CD4-positive, alpha-beta T cell (primary cell): ENCODE measurements around the gene COPS7A. TPM values are rescaled to one million over a fixed set of nuclear protein-coding genes. Genes with fewer than 3 reads are reported as not detected.

Source experiments
- ATAC-seq: fragments of 200-7000 bp; cut with Tn5 transposase; one replicate; pipeline ENCODE4 v1.10.0; 2022; ENCODE audit warnings: mild to moderate bottlenecking; ENCODE audit not compliant: poor library complexity
- CTCF ChIA-PET: fragments of 350-600 bp; sonication (Branson Sonifier 250); formaldehyde crosslinking; loops from one replicate; lab custom pipeline; 2021; ENCODE audit warnings: antibody characterized with exemption, inconsistent platforms; lab: Charles Lee
- POLR2A ChIA-PET: fragments of 350-600 bp; sonication (Branson Sonifier 250); formaldehyde crosslinking; loops from one replicate; lab custom pipeline; 2021; ENCODE audit warnings: antibody characterized with exemption, inconsistent platforms; lab: Charles Lee
- DNase-seq, 14 experiments: peaks; one replicate each; pipeline ENCODE4 v3.0.0-alpha.2; 2013 to 2020; ENCODE audit warnings: mixed read lengths in 2 of 14
- H3K27ac ChIP-seq, 2 donors: one replicate each; pipeline versions ENCODE4 v1.5.1 to v1.7.0; 2013; ENCODE audit warnings: low read length in 2 of 2, low read depth in 1 of 2, mild to moderate bottlenecking in 1 of 2
- H3K27me3 ChIP-seq, 2 experiments: 1 replicate in 1 of 2; 2 replicates in 1 of 2; pipeline versions ENCODE4 v1.6.1 to v1.7.0; 2013; ENCODE audit warnings: low read length in 2 of 2, control low read depth in 1 of 2, mild to moderate bottlenecking in 1 of 2, moderate library complexity in 1 of 2; ENCODE audit not compliant: insufficient read depth in 2 of 2, control insufficient read depth in 1 of 2
- H3K36me3 ChIP-seq: one replicate; pipeline ENCODE4 v1.6.1; 2013; ENCODE audit warnings: low read length, control low read depth; ENCODE audit not compliant: insufficient read depth
- H3K4me1 ChIP-seq: one replicate; pipeline ENCODE4 v1.6.1; 2013; ENCODE audit warnings: low read length, control low read depth; ENCODE audit not compliant: insufficient read depth
- H3K4me3 ChIP-seq: one replicate; pipeline ENCODE4 v1.5.1; 2013; ENCODE audit warnings: mild to moderate bottlenecking, low read length, moderate library complexity
- H3K9me3 ChIP-seq, 2 experiments: 1 replicate in 1 of 2; 2 replicates in 1 of 2; pipeline versions ENCODE4 v1.6.1 to v1.7.0; 2013; ENCODE audit warnings: low read length in 2 of 2, mild to moderate bottlenecking in 2 of 2, control low read depth in 1 of 2, moderate library complexity in 1 of 2; ENCODE audit not compliant: control insufficient read depth in 1 of 2, insufficient read depth in 1 of 2
- H3K27ac Mint-ChIP-seq: one replicate; pipeline ENCODE4 v1.8.0; 2020; ENCODE audit warnings: mixed read lengths
- H3K27me3 Mint-ChIP-seq: one replicate; pipeline ENCODE4 v1.8.0; 2021; ENCODE audit warnings: mixed read lengths
- H3K36me3 Mint-ChIP-seq: one replicate; pipeline ENCODE4 v1.8.0; 2021; ENCODE audit warnings: low read depth, mixed read lengths
- H3K4me1 Mint-ChIP-seq: one replicate; pipeline ENCODE4 v1.8.0; 2021; ENCODE audit warnings: low read depth, mixed read lengths
- H3K4me3 Mint-ChIP-seq: one replicate; pipeline ENCODE4 v1.8.0; 2020; ENCODE audit warnings: mild to moderate bottlenecking, mixed read lengths
- H3K9me3 Mint-ChIP-seq: one replicate; pipeline ENCODE4 v1.8.0; 2020; ENCODE audit warnings: mixed read lengths
- CTCF ChIP-seq: fragments of 200-600 bp; IDR thresholded peaks from one replicate; pipeline ENCODE4 v1.8.0; 2022; ENCODE audit warnings: antibody characterized with exemption, mild to moderate bottlenecking
- intact Hi-C, 2 experiments: fragments of 100-400 bp; cut with DNase I in 1 of 2; cut with micrococcal nuclease in 1 of 2; formaldehyde crosslinking; loops; one replicate each; pipeline versions ENCODE4 v1.15.1 to v1.9.0; 2023 to 2025; cut with DNase I, micrococcal nuclease
- total RNA-seq, 174 experiments: library from RNA in 2 of 174; stranded (reverse) in 2 of 174; gene quantifications; one replicate each; pipeline ENCODE4 v1.2.3 and lab custom pipeline; 2021 to 2026

Gene COPS7A
- total RNA-seq, 2 experiments from 2014 or later, result 9.4 to 9.6 TPM

GRCh38 chr12:6778574-6779550, 55.0 kb downstream of the COPS7A start:
- Histone ChIP-seq H3K4me3 (peak overlapping the region; percentile 59), H3K36me3 (no peaks in the 10 kb centered on the region), H3K4me1 (peaks cover 70% of the 10 kb centered on the region), H3K27me3 (peaks cover 0 to 8% of the 10 kb centered on the region in 2 experiments), H3K27ac (peak overlapping the region in 1 of 2 donors; percentile 24), H3K9me3 (no peaks in the 10 kb centered on the region)
- DNase-seq (peak; percentile 80 to 93 (median 83)), ATAC-seq (peak; percentile 84)
- ChIA-PET POLR2A (interaction anchor here (0.7 to 3.7 kb wide), 6 partner anchors 11 to 73 kb away, joined by 3 to 24 read pairs (median 7); partner anchors contain the start of genes CD4, COPS7A, MLF2 and PTMS), CTCF (interaction anchor here (0.6 to 2.5 kb wide), 6 partner anchors 12 to 94 kb away, joined by 3 to 17 read pairs (median 4); partner anchors contain the start of genes MLF2, PTMS and SPSB2)
- peak; percentile 94 for TF ChIP-seq CTCF
- Mint-ChIP-seq H3K9me3 (no peaks in the 10 kb centered on the region), H3K27me3 (peaks cover 19% of the 10 kb centered on the region), H3K27ac (peak overlapping the region; percentile 77), H3K4me1 (peaks cover 59% of the 10 kb centered on the region), H3K4me3 (peak overlapping the region; percentile 85), H3K36me3 (no peaks in the 10 kb centered on the region)
- intact Hi-C loops, result loop anchor here (1.0 to 2.0 kb wide), 5 partner anchors 26 to 162 kb away; partner anchors contain the start of gene MLF2 (in 2 of the 2)

- ATAC-seq (no peak), DNase-seq (no peak)
- Mint-ChIP-seq H3K4me3 (peak overlapping the region; percentile 40), H3K36me3 (no peaks in the 10 kb centered on the region), H3K27me3 (peaks cover 10% of the 10 kb centered on the region), H3K9me3 (no peaks in the 10 kb centered on the region), H3K27ac (peak overlapping the region; percentile 77), H3K4me1 (peaks cover 59% of the 10 kb centered on the region)
- TF ChIP-seq CTCF, result no peak
- CTCF ChIA-PET, result interaction anchor here (1.7 to 2.5 kb wide), 4 partner anchors 13 to 27 kb away, joined by 5 to 17 read pairs (median 7); partner anchors contain the start of genes MLF2 and PTMS
- Histone ChIP-seq H3K4me1 (peaks cover 70% of the 10 kb centered on the region), H3K27me3 (peaks cover 0 to 2% of the 10 kb centered on the region in 2 experiments), H3K9me3 (no peaks in the 10 kb centered on the region), H3K36me3 (no peaks in the 10 kb centered on the region), H3K27ac (no peak overlapping the region), H3K4me3 (no peak overlapping the region)
- POLR2A ChIA-PET, result interaction anchor here (0.7 to 3.7 kb wide), 8 partner anchors 8 to 92 kb away, joined by 3 to 24 read pairs (median 4); partner anchors contain the start of genes CD4, CDCA3, LAG3 and MLF2
- intact Hi-C loops, result loop anchor here (1.0 to 2.0 kb wide), 5 partner anchors 27 to 163 kb away; partner anchors contain the start of gene MLF2 (in 1 of the 2)
Measured at GRCh38 chr12:6779708-6780432, 56.0 kb downstream of the COPS7A start.

GRCh38 chr12:6780573-6780972, 56.7 kb downstream of the COPS7A start:
- no peaks in the 10 kb centered on the region for H3K9me3 ChIP-seq
- peaks cover 8% of the 10 kb centered on the region for H3K27me3 Mint-ChIP-seq
- intact Hi-C loops, result no loop called here
- H3K4me3 Mint-ChIP-seq, result no peak overlapping the region
- no peaks in the 10 kb centered on the region for H3K36me3 Mint-ChIP-seq
- ChIA-PET CTCF (interaction anchor here (0.7 to 1.9 kb wide), 3 partner anchors 14 to 32 kb away, joined by 3 to 7 read pairs (median 5); partner anchors contain the start of gene MLF2), POLR2A (interaction anchor here (0.7 to 3.7 kb wide), 8 partner anchors 9 to 92 kb away, joined by 3 to 24 read pairs (median 4); partner anchors contain the start of genes CD4, CDCA3, LAG3 and MLF2)
- DNase-seq (no peak), ATAC-seq (no peak)
- peak overlapping the region; percentile 77 for H3K27ac Mint-ChIP-seq
- H3K4me1 Mint-ChIP-seq, result peaks cover 59% of the 10 kb centered on the region
- TF ChIP-seq CTCF, result no peak
- H3K27me3 ChIP-seq, result no peaks in the 10 kb centered on the region
- no peaks in the 10 kb centered on the region for H3K9me3 Mint-ChIP-seq
- no peak overlapping the region for H3K4me3 ChIP-seq
- no peaks in the 10 kb centered on the region for H3K36me3 ChIP-seq
- H3K4me1 ChIP-seq, result peaks cover 70% of the 10 kb centered on the region
- no peak overlapping the region for H3K27ac ChIP-seq
